HG02763 (cell line): ENCODE measurements around the gene RAB3C.
A peak's percentile ranks its signal among the peaks of the same experiment; 100 is the strongest.

ENCODE experiments used
- ATAC-seq: cut with Tn5 transposase; IDR thresholded peaks from one replicate; pipeline ENCODE4 v1.9.1; 2021; ENCODE audit warnings: mild to moderate bottlenecking, moderate library complexity; ENCODE audit not compliant: unreplicated experiment

Gene RAB3C

DNA sequence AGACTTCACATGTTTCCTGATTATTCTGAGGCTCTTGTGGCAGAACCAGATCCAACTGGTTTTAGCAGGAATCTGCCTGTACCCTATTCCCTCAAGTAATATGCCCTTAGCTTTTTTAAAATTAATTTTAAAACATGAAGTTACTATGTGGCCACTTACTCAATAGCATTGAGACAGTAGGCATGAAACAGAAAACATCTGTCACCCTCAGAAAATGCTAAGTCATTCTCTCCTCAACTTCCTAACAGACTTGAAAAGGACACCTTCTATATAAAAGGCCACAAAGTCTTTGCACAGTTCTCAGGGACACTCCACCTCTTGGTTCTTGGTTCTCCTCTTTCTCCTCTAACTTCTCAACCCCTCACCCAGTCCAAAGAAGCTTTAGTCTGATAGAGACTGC, 277.8 kb downstream of the RAB3C start:
- no peak for ATAC-seq

DNA sequence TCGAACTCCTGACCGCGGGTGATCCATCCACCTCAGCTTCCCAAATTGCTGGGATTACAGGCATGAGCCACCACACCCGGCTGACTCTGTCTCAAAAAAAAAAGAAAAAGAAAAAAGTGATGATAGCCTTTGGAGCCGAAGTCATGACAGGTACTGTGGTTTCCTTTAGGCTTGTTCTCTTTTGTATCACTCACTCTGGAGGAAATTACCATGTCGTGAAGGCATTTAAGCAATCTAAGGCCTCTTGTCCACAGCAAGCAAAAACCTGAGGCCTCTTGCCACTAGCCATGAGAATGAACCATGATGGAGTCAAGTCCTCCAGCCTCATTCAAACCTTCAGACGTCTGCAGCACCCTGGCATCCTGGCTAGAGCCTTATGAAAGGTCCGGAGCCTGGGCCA, 286.1 kb downstream of the RAB3C start:
- no peak for ATAC-seq

DNA sequence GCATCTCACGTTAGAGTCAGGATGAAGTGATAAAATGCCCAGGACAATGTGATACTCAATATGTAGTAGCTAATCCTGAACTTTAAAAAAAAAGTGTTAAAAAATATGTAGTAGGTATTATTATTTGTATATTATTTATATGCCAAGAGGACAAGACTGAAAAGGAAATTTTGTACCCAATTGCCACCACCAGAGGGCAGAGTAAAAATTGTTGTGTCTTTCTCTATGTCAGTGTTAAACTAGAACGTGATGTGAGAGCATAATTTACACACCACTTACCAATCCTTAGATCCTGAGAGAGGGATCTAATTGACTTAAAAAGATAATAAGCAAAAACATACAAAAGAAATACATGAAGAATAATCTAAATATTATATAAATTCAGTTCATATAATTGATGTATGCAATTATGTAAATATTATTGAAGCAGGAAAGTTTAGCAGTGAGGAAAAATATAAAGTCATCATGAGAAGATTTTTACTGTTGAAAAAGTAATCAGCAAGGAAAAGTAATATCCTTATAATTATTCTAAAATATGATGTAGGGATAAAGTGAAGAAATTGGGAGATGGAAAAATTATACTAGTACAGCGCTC, 288.9 kb downstream of the RAB3C start:
- no peak for ATAC-seq

DNA sequence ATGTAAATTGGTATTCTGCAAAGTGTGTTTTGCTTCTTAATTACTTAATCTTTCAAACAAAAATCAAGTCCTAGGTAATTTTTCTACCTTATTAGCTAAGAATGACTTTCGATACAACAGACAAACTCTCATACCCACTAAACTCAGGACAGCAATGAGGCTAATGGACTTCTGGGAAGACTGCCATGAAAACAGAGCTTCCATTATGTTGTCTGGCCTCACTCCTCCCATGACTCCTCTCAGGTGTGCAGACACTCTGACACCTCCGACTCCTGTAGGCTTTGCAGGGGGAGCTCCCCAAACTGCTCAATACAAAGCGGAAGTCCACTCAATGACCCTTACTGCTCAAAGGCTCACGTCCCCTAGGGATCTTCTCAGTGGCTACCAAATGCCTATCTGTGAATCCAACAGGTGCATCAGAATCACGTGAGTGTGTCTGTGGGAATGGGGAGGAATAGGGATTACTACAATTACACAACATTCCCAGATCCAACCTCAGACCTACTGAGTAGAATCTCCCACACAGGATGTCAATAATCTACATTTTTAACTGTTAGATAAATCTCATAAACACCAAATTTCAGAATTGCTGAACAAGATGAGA, 289.9 kb downstream of the RAB3C start:
- no peak for ATAC-seq

DNA sequence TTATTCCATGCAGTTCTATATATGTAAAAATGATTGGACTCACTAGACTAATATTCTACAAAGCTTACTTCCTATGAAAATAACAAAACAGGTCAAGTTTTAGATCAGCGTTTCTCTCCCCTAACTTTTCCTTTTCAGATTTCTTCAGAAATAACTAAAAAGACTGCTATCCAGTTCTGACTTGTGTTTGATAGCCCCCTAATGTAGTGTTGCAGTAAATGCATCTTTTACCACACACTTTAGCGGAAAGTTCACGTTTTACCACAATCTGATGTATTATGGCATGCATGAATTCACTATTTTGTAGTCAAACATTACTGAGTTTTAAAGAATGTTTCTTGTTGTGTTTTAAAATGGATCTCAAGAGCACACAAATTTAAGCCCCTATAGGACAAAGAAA, 292.7 kb downstream of the RAB3C start:
- no peak for ATAC-seq

DNA sequence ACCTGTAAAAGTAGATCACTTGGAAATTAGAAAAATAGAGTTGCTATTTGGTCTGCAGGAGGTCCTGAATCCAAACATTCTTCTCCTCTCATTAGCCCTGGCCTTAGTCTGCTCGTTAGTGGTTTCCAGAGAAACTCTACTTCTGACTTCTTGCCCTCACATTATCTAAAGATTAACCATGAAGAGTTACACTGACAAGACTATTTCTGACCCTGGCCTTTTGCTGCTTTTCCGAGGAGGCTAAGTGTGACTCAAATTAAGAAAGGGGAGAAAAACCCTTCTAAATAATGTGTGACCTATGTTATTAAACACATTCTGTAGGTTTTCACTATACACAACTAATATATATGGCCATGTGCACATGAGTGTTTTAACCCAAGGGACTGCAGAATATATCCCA, 302.4 kb downstream of the RAB3C start:
- ATAC-seq: peak; percentile 57

DNA sequence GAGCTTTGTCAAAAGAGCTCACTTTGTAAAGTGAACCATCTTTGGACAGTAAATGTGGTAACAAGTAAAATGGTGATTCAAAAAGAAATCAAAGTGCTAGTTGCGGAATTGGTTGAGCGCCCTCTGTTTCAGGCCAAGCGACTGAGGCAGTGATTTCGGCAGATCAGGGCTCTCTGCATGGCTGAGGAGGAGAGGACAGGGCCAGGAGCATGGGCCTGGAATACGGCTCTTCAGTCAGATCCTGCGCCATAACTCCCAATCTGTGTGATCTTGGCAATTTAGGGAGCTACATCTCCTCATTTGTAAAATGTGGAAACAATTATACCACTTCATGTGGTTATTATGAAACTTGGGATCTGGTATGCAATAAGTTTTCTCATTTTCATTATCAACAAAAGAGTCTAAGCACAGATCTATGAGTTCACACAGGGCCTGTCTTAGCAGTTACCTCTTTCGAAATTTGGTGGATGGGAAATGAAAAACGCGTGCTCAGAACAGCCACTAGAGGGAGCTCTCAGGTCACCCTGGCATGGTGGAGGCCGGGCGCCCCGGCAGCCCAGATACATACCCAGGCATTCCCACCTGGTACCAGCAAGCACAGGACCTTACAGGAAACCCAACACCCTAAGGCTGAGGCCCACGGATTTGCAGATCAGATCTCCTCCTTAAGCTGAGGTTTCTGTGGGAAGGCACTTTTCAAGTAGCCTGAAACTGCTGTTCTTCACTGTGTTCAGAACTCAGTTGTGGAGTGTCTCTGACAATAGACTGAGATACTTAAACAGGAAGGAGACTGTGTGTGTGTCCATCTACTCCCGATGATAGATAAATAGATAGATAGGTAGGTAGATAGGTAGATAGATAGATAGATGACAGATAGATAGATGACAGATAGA, 303.7 kb downstream of the RAB3C start:
- ATAC-seq: peak; percentile 65

DNA sequence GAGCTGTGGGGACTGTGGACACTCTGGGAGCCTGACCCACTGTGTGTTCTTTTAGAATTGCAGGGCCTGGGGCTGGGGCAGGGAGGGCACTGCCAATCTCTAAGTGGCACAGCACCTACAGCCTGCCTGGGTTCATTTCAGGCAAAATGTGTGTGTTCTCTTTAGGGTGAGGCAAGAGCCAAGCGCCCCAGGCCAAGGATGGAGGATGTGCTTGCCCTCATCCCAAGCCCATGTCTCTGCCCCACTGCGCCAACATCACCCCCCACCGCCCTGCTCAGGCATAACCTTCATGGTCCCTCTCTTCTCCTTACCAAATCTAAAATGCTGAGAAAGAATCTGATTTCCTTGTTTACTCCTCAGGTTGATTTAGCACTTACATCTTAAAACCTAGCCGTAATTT, 304.4 kb downstream of the RAB3C start:
- no peak for ATAC-seq

DNA sequence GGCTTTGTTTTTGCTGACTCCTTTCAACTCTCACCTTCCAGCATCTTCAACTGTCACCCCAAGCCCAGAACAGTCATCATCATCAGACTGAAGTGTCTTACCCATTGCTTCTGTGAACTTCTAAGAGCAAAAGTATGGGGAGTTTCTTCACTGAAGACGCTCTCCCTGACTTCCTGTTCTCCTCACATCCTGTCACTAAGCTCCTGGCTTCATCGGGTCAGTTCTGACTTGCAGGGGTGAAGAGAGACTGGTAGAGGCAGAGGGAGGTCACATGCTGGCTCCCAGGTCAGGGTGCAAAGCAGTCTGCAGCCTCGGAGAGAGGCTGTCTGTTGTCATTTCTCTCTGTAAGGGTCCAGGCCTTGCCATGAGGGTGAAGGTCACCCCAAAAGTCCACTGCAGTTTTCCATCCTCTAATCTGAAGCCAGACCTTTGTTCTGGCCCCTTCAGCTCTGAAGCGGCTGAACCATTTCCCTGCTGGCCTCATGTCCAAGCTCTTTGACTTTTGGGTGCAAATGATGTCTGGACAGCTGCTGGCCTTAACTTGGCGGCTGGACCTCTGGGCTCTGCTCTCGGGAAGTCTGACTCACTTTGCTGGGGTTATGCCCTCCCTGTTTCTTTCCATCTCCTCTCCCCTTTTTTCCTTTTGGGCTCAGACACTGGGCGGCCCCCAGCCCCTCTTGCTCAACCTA, 305.0 kb downstream of the RAB3C start:
- no peak for ATAC-seq

DNA sequence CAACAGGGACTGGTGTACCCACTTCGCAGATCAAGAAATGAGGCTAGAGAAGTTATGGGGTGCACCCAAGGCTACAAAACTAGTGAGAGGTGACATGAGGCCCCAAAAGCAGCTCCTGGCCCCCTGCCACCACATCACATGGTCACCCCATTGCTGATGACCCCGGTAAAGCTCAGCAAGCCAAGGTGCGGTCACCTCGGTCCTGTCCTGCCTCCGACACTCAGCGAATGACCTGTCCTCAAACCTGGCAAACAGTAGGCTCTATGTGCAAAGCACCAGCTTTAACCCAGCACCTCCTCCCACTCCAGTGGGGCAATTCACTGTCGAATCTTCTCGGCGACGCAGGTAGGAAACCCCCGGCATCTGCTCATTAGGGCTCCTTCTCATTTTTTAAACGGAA, 307.4 kb downstream of the RAB3C start:
- no peak for ATAC-seq

DNA sequence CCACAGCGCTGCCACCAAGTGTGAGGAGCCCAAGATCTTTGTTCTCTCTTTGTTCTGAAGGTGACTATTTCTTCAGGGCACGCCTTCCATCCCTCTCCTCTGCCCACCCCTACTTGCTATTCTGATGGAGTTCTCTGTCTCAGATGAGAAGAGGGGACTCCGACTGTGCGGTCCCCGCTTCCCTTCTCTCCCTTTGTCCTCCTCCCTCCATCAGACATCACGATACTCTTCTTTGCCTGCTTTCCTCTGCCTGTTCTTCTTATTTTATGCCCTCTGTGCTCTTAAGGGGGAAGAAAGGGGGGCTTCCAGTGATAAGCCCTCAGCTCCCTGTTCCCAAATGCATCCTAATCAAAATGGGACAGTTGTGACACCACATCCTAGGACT, 307.8 kb downstream of the RAB3C start:
- ATAC-seq: no peak

DNA sequence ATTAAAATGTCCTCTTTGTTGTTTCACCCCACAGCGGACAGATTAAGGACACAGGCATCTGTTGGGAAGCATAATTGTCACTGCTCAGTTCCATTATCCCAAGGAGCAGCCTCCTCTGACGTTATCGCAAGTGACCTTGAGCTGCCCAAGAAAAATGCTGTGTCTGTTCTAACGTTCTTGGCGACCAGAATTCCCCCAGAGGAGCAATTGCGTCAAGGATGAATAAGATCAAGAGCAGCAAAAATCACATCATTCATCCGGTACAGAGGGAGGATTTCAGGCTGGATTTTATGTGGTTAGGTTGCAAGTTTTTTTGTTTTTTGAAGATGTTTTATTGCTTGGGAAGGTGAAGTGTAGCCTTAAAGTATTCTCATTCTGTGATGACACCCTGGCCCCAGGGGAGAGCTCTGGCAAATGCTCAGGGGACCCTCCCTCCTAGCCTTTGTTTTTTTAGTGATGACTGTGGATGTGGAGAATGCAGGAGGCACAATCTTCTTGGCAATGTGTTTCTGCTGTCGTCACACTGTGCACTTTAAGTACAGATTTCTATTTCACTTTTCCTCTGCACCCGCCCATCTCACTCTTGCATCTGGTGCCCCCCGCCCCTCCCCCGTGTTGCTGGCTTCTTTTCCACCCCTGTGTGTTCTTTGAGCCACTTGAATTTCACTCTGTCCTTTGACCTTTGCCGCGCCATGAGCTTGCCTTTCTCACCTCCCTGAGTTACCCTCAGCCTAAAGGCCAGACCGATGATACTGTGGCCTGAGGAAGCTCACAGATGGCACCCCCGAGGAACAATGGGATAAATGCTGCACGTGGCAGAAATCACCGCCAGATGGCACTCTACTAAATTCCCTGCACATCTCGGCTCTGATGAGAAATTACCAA, 308.5 kb downstream of the RAB3C start:
- no peak for ATAC-seq

DNA sequence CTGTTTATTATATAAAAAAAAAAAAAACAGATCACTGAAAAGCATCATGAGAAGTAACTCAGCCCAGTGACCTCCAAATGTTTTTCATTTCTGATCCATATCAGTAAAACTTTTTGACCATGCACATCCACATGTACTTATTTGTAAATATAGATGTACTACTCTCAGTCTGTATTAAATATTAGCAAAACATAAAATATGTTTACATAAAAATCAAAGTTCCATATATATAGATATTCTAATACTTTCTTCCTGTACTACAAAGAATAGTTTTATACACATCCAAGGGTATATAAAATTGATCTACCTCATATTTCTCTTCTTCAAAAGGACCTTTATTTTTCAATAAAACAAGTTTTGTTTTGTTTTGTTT, 309.1 kb downstream of the RAB3C start:
- ATAC-seq: no peak

DNA sequence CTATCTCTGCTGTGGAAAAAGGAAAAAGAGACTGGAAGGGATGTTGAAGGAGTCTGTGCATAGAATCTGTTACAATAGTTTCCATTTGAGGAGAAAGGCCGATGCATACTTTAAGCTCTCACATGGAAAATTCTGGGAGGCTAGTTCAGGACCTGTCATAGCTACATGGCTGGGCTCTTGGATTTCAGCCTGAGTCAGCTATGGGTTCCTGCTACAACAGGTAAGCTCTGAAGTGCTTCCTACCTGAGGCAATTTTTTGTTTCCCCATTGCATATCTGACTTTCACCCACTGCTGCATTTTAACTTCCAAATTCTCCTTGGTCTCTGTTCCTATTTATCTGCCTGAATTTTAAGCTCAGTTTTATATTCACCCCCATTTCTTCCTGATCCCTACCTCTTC, 310.7 kb downstream of the RAB3C start:
- ATAC-seq: no peak

DNA sequence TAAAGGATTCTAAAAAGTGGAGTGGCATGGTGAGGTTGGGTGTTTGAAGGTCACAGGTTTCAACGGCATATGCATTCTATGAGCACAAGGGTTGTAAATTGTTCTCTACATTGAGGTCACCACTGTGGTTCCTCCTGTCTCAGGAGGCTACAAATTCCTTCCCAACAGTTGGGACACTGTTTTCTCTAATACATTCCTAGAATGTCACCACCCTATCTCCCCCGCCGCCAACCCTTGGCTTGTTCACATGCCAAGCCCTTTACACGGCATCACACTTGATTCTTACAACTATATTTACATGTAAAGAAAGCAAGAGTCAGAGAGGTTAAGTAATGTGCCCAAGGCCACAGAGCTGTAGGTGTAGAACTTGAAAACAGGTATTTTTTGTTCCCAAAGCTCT, 315.1 kb downstream of the RAB3C start:
- ATAC-seq: no peak

DNA sequence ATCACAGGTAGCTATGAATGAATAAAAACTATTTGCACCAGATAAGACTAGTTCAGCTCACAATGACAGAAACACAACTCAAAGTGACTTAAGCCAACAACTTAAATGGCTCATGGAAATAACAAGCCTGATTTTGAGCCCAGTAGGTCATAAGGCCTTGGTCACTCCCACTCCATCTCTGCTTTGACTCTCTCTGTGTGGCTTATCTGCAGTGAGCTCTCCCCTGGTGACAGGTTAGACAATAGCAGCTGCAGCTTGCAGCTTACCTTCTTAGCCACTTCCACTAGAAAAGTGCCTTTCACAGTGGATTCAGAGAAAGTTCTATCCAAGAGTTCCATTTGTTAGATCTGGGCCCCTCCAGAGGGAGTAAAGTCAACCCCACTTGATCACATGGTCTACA, 315.7 kb downstream of the RAB3C start:
- ATAC-seq: no peak

DNA sequence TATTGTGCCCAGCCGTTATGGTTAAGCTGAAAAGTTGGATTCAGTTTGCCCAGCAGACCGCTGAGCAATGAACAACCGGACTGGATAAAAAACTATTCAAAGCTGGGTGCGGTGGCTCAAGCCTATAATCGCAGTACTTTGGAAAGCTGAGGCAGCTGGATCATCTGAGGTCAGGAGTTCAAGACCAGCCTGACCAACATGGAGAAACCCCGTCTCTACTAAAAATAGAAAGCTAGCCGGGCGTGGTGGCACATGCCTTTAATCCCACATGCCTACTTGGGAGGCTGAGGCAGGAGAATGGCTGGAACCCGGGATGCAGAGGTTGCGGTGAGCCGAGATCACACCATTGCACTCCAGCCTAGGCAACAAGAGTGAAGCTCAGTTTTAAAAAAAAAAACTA, 318.4 kb downstream of the RAB3C start:
- ATAC-seq: no peak

DNA sequence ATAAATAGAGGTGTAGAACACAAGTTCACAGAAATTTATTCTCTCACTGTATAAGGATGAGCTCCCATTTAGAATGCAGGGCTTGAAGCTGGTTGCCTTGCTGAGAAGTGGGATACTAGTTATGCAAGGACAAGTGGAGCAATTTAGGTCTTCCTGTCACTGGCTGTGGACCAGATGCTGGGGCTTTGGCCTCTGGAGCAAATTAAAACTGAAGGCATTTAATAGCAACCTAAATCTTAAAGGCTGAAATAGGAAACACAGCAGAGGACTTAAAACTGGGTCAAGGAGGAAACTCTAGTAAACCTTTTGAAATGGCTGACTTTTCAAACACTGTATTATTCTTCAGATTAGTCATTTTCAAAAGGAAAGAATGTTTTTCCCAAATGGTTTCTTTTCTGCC, 319.4 kb downstream of the RAB3C start:
- no peak for ATAC-seq

DNA sequence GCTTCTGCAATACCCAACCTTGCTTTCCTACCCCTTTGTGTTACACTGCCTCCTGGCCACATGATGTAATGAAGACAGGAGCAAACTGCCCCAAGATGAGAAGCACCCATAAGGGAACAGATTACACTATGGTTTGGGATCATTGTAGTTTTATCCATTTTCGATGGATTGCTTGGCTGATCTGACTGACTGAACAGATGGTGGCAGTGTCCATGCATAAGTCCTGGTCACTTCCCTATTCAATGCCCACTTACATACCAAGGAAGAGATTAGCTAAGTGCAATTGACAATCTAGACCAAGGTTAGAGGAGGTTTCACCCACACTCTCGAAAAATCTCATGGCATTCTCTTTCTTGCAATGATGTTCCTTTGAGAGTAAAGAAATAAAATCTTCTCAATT, 319.9 kb downstream of the RAB3C start:
- ATAC-seq: no peak

DNA sequence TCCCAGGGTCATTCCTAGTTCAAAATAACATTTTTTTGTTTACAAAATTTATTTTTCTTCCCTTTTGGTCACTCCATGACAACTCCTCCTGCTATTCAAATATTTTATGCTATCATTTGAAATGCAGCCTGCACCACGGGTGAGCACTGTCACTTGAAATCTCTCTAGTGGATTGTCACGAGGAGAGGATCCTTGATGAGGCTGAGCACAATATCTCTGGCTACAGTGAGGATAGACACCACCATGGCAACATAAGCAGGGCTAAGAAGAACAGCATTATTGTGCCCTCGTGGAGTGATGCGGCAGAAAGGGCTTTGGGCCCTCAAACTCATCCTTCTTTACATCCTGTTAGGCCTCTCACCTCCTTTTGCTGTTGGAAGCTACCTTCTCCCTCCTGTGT, 321.9 kb downstream of the RAB3C start:
- no peak for ATAC-seq

DNA sequence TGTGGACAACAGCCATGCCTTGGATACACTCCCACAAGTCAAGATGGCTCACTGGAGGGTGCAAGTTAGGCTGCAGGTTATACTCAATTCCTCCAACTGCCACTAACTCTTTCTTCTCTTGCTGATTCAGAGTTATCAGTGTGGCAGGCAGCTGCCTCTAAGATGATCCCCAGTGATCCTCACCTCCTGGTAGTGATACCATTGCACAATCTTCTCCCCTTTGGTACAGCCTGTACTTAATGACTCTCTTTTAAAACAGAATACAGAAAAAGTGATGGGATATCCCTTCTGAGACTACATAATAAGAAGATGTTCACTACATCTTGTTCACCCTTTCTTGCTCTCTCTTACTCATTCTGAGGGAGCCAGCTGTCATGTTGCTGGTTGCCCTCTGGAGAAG, 323.1 kb downstream of the RAB3C start:
- no peak for ATAC-seq
